K562 (cell line): ENCODE data around the gene MEA1. TPM values are rescaled to one million over a fixed set of nuclear protein-coding genes. Genes with fewer than 3 reads are reported as not detected.

Experiments used
- CHD1 ChIP-seq: fragments of 200-600 bp; sonication (generic); IDR thresholded peaks from one replicate; pipeline ENCODE4 v1.6.1; 2012; ENCODE audit warnings: mild to moderate bottlenecking, moderate library complexity, low read length, inconsistent platforms
- CHD4 ChIP-seq: fragments of 200-600 bp; sonication (generic); IDR thresholded peaks from 3 replicates; pipeline ENCODE4 v1.6.1; 2012; ENCODE audit warnings: low read depth, mild to moderate bottlenecking, mixed read lengths, low read length, inconsistent platforms; ENCODE audit not compliant: insufficient read depth, insufficient replicate concordance, poor library complexity, severe bottlenecking
- HDAC1 ChIP-seq, 2 experiments: fragments of 450-650 bp; IDR thresholded peaks; 2 replicates each; pipeline ENCODE4 v1.6.1; 2016 to 2017; ENCODE audit warnings: inconsistent platforms in 1 of 2, mild to moderate bottlenecking in 1 of 2, moderate library complexity in 1 of 2
- HDAC6 ChIP-seq: IDR thresholded peaks from 2 replicates; pipeline ENCODE4 v1.6.1; 2012; ENCODE audit warnings: low read depth, mild to moderate bottlenecking, control low read depth, inconsistent platforms, low read length, moderate library complexity
- KDM1A ChIP-seq, 2 experiments: fragments of 450-650 bp; IDR thresholded peaks; 2 replicates each; pipeline ENCODE4 v1.6.1; 2016; ENCODE audit warnings: mild to moderate bottlenecking in 2 of 2
- KDM5B ChIP-seq: fragments of 200-600 bp; sonication (generic); IDR thresholded peaks from 2 replicates; pipeline ENCODE4 v1.6.1; 2012; ENCODE audit warnings: low read depth, mild to moderate bottlenecking, moderate library complexity, low read length, control low read depth, inconsistent platforms; ENCODE audit not compliant: insufficient replicate concordance
- MAZ ChIP-seq, 2 experiments: fragments of 450-650 bp in 1 of 2; sonication (generic) in 1 of 2; formaldehyde crosslinking; IDR thresholded peaks in 1 of 2; conservative IDR thresholded peaks in 1 of 2; 2 replicates each; pipeline versions ENCODE4 v1.4.0 to v1.5.0; 2020; ENCODE audit warnings: mild to moderate bottlenecking in 1 of 2, missing genetic modification reagents in 1 of 2
- MTA1 ChIP-seq: fragments of 450-650 bp; IDR thresholded peaks from 2 replicates; pipeline ENCODE4 v1.6.1; 2017; ENCODE audit warnings: borderline replicate concordance
- POLR2H ChIP-seq: IDR thresholded peaks from 2 replicates; pipeline ENCODE4 v1.6.1; 2016; ENCODE audit warnings: missing genetic modification characterization, low read depth, mild to moderate bottlenecking, control low read depth, missing compliant biosample characterization, moderate library complexity
- SNIP1 ChIP-seq: fragments of 450-650 bp; IDR thresholded peaks from 2 replicates; pipeline ENCODE4 v1.7.1; 2017; ENCODE audit warnings: low read depth, mild to moderate bottlenecking
- TAF15 ChIP-seq: fragments of 200-400 bp; formaldehyde crosslinking; IDR thresholded peaks from 2 replicates; pipeline ENCODE4 v1.6.1; 2017; ENCODE audit warnings: mild to moderate bottlenecking, low read depth, low read length, moderate library complexity
- ZNF121 ChIP-seq: sonication (generic); formaldehyde crosslinking; conservative IDR thresholded peaks from 2 replicates; pipeline ENCODE4 v1.8.0; 2022; ENCODE audit warnings: missing genetic modification reagents
- ZNF24 ChIP-seq: fragments of 450-650 bp; IDR thresholded peaks from 2 replicates; pipeline ENCODE4 v1.6.1; 2016
- ZNF57 ChIP-seq: fragments of 450-650 bp; formaldehyde crosslinking; IDR thresholded peaks from 2 replicates; pipeline ENCODE4 v1.4.0; 2020; ENCODE audit warnings: mild to moderate bottlenecking, moderate library complexity
- polyA plus RNA-seq, 8 experiments: library from polyadenylated mRNA; depleted of rRNA in 4 of 8; stranded (reverse) in 5 of 8; unstranded in 3 of 8; fragments of >200 nt; fragmentation: Nextera tagmentation in 2 of 8; fragmentation: Illumina TruSeq in 1 of 8; extraction: Ambion mirVana in 2 of 8; extraction: Trizol in 1 of 8; gene quantifications; 2 replicates each; pipeline versions ENCODE4 v1.2.1 to v1.2.3, GENCODE V29; 2011 to 2014; ENCODE audit warnings: inconsistent platforms in 1 of 8, missing spikeins in 1 of 8
- total RNA-seq, 7 experiments: library from RNA; depleted of rRNA in 6 of 7; stranded (reverse); fragments of >200 nt in 6 of 7; fragmentation: Illumina TruSeq in 2 of 7; extraction: Trizol in 2 of 7; gene quantifications; 2 replicates each; pipeline versions ENCODE4 v1.2.1 to v1.2.3, GENCODE V29; 2011 to 2021; ENCODE audit warnings: low replicate concordance in 1 of 7
- TF ChIP-seq, protein P1 (sequence below): fragments of 250-450 bp; sonication (Bioruptor Pico); IDR thresholded peaks from 2 replicates; pipeline ENCODE4 v1.5.0; 2022; ENCODE audit warnings: mild to moderate bottlenecking
- TF ChIP-seq, protein P2 (sequence below): fragments of 250-450 bp; sonication (Bioruptor Pico); IDR thresholded peaks from 2 replicates; pipeline ENCODE4 v1.4.0; 2020; ENCODE audit warnings: mild to moderate bottlenecking, moderate library complexity
- TF ChIP-seq, protein P3 (sequence below): sonication (generic); formaldehyde crosslinking; IDR thresholded peaks from 2 replicates; pipeline ENCODE4 v1.8.0; 2023; ENCODE audit warnings: mild to moderate bottlenecking, missing genetic modification reagents

MEA1 gene
- total and polyA plus RNA-seq, 9 of the 15 experiments (the other 6 are each of a cell fraction or from before 2014, with no cell fraction given): 86.8 to 210 (median 152) TPM

DNA sequence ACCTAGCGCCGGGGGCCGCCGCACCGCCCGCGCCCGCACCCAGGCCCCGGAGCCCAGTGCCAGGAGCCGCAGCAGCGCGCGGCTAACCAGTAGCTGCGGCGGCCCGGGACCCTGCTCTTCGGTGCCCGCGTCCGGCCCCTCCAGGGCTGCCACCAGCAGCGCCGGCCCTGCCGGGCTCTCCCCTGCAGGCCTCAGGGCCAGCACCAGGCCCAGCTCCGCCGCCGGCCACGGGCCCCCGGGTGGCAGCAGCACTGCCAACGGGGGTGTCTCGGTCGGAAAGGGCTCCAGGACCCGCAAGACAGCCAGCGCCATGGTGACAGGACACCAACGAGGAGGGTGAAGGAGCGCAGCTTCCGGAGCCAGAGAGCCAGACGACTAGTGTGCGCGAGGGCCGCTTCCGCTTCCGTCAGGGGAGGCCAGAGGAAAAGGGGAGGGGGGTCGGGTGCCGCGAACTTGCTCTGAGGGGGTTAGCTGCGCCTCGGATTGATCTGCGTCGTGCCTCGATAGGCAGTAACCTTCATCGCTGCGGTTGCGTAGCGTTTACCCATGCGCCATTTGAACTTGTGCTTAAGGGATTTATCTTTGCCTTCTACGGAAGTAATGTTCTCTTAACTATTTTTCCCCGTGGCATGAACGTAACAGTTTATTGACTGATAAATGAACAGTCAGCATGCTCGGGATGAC is 34.8 kb downstream of the MEA1 start, which contains the start of gene PEX6 (continued):
- TF ChIP-seq, protein P1, sequence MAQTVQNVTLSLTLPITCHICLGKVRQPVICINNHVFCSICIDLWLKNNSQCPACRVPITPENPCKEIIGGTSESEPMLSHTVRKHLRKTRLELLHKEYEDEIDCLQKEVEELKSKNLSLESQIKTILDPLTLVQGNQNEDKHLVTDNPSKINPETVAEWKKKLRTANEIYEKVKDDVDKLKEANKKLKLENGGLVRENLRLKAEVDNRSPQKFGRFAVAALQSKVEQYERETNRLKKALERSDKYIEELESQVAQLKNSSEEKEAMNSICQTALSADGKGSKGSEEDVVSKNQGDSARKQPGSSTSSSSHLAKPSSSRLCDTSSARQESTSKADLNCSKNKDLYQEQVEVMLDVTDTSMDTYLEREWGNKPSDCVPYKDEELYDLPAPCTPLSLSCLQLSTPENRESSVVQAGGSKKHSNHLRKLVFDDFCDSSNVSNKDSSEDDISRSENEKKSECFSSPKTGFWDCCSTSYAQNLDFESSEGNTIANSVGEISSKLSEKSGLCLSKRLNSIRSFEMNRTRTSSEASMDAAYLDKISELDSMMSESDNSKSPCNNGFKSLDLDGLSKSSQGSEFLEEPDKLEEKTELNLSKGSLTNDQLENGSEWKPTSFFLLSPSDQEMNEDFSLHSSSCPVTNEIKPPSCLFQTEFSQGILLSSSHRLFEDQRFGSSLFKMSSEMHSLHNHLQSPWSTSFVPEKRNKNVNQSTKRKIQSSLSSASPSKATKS (CRISPR knock-in tag): no peak
- TF ChIP-seq, protein P2, sequence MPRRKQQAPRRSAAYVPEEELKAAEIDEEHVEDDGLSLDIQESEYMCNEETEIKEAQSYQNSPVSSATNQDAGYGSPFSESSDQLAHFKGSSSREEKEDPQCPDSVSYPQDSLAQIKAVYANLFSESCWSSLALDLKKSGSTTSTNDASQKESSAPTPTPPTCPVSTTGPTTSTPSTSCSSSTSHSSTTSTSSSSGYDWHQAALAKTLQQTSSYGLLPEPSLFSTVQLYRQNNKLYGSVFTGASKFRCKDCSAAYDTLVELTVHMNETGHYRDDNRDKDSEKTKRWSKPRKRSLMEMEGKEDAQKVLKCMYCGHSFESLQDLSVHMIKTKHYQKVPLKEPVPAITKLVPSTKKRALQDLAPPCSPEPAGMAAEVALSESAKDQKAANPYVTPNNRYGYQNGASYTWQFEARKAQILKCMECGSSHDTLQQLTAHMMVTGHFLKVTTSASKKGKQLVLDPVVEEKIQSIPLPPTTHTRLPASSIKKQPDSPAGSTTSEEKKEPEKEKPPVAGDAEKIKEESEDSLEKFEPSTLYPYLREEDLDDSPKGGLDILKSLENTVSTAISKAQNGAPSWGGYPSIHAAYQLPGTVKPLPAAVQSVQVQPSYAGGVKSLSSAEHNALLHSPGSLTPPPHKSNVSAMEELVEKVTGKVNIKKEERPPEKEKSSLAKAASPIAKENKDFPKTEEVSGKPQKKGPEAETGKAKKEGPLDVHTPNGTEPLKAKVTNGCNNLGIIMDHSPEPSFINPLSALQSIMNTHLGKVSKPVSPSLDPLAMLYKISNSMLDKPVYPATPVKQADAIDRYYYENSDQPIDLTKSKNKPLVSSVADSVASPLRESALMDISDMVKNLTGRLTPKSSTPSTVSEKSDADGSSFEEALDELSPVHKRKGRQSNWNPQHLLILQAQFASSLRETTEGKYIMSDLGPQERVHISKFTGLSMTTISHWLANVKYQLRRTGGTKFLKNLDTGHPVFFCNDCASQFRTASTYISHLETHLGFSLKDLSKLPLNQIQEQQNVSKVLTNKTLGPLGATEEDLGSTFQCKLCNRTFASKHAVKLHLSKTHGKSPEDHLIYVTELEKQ (CRISPR knock-in tag): no peak
- TF ChIP-seq CHD1 (no peak), TAF15 (no peak), CHD4 (no peak), KDM1A (IDR thresholded peaks at IDR 0.05) (no peak), ZNF24 (peak; percentile 4; the same call in 1 of the 2 replicates), ZNF57 (CRISPR knock-in tag) (no peak), SNIP1 (peak; percentile 63; the same call in 1 of the 2 replicates), ZNF121 (CRISPR knock-in tag) (no peak), HDAC1 (IDR thresholded peaks at IDR 0.05) (peak in 1 of 2 experiments; percentile 71; a peak in 1 of 4 replicates), MAZ (CRISPR knock-in tag; conservative IDR thresholded peaks at IDR 0.05 in 1 of 2, IDR thresholded peaks at IDR 0.05 in 1 of 2) (peak; percentile 29 to 55; a peak in 2 of 4 replicates), MTA1 (0 out of 2 replicates have a peak, but pooled peaks have one; percentile 22), HDAC6 (no peak), POLR2H (peak; percentile 83; the same call in 1 of the 2 replicates), KDM5B (peak; percentile 84)
- TF ChIP-seq, protein P3, sequence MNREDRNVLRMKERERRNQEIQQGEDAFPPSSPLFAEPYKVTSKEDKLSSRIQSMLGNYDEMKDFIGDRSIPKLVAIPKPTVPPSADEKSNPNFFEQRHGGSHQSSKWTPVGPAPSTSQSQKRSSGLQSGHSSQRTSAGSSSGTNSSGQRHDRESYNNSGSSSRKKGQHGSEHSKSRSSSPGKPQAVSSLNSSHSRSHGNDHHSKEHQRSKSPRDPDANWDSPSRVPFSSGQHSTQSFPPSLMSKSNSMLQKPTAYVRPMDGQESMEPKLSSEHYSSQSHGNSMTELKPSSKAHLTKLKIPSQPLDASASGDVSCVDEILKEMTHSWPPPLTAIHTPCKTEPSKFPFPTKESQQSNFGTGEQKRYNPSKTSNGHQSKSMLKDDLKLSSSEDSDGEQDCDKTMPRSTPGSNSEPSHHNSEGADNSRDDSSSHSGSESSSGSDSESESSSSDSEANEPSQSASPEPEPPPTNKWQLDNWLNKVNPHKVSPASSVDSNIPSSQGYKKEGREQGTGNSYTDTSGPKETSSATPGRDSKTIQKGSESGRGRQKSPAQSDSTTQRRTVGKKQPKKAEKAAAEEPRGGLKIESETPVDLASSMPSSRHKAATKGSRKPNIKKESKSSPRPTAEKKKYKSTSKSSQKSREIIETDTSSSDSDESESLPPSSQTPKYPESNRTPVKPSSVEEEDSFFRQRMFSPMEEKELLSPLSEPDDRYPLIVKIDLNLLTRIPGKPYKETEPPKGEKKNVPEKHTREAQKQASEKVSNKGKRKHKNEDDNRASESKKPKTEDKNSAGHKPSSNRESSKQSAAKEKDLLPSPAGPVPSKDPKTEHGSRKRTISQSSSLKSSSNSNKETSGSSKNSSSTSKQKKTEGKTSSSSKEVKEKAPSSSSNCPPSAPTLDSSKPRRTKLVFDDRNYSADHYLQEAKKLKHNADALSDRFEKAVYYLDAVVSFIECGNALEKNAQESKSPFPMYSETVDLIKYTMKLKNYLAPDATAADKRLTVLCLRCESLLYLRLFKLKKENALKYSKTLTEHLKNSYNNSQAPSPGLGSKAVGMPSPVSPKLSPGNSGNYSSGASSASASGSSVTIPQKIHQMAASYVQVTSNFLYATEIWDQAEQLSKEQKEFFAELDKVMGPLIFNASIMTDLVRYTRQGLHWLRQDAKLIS (CRISPR knock-in tag): no peak
